Loucy (cell line): ENCODE measurements around the gene ALOX12B.

Source experiments
- H2AFZ ChIP-seq: fragments of 200-600 bp; sonication (generic); 2 replicates; pipeline ENCODE4 v1.6.0; 2016; ENCODE audit warnings: antibody characterized with exemption, mild to moderate bottlenecking, low read length, moderate library complexity
- H3F3A ChIP-seq: fragments of 200-600 bp; 2 replicates; pipeline ENCODE4 v1.6.0; 2016; ENCODE audit warnings: antibody characterized with exemption, low read depth, mild to moderate bottlenecking
- H3K27me3 ChIP-seq: fragments of 200-600 bp; sonication (generic); 2 replicates; pipeline ENCODE4 v1.6.1; 2014; ENCODE audit warnings: low read length, mild to moderate bottlenecking; ENCODE audit not compliant: insufficient read depth, poor library complexity, severe bottlenecking
- H3K36me3 ChIP-seq: fragments of 200-600 bp; sonication (generic); 2 replicates; pipeline ENCODE4 v1.6.1; 2016; ENCODE audit warnings: low read length; ENCODE audit not compliant: insufficient read depth
- H3K4me1 ChIP-seq: fragments of 200-600 bp; sonication (generic); 2 replicates; pipeline ENCODE4 v1.5.1; 2014; ENCODE audit warnings: low read length, mild to moderate bottlenecking; ENCODE audit not compliant: insufficient read depth, poor library complexity, severe bottlenecking
- H3K4me2 ChIP-seq: fragments of 200-600 bp; sonication (generic); 2 replicates; pipeline ENCODE4 v1.6.0; 2014; ENCODE audit warnings: antibody characterized with exemption, low read length, low read depth, mild to moderate bottlenecking; ENCODE audit not compliant: poor library complexity, severe bottlenecking
- H3K4me3 ChIP-seq: fragments of 200-600 bp; sonication (generic); 2 replicates; pipeline ENCODE4 v1.5.1; 2014; ENCODE audit warnings: low read length, mild to moderate bottlenecking, mixed read lengths; ENCODE audit not compliant: poor library complexity, severe bottlenecking
- H3K79me2 ChIP-seq: fragments of 200-600 bp; sonication (generic); 2 replicates; pipeline ENCODE4 v1.6.1; 2014; ENCODE audit warnings: low read length; ENCODE audit not compliant: insufficient read depth
- H3K9ac ChIP-seq: fragments of 200-600 bp; sonication (generic); 2 replicates; pipeline ENCODE4 v1.6.0; 2014; ENCODE audit warnings: mild to moderate bottlenecking, low read depth, low read length, moderate library complexity; ENCODE audit not compliant: poor library complexity, severe bottlenecking
- H3K9me2 ChIP-seq: fragments of 200-600 bp; sonication (generic); replicated peaks from 2 replicates; pipeline ENCODE4 v1.6.1; 2016; ENCODE audit warnings: low read depth, low read length, mixed read lengths
- H3K9me3 ChIP-seq: fragments of 200-600 bp; sonication (generic); 2 replicates; pipeline ENCODE4 v1.6.1; 2014; ENCODE audit warnings: mild to moderate bottlenecking, antibody characterized with exemption, low read length, low read depth; ENCODE audit not compliant: insufficient read depth
- H4K20me1 ChIP-seq: fragments of 200-600 bp; sonication (generic); 2 replicates; pipeline ENCODE4 v1.6.0; 2014; ENCODE audit warnings: antibody characterized with exemption, low read length, mild to moderate bottlenecking; ENCODE audit not compliant: insufficient read depth, poor library complexity, severe bottlenecking
- CTCF ChIP-seq: fragments of 200-600 bp; sonication (generic); conservative IDR thresholded peaks from 2 replicates; pipeline ENCODE4 v1.5.1; 2014; ENCODE audit warnings: mild to moderate bottlenecking, antibody characterized with exemption, low read length
- EZH2phosphoT487 ChIP-seq: fragments of 200-600 bp; IDR thresholded peaks from 2 replicates; pipeline ENCODE4 v1.6.1; 2018; ENCODE audit warnings: antibody characterized with exemption, mild to moderate bottlenecking, moderate library complexity, borderline replicate concordance

Gene ALOX12B

GRCh38 chr17:8074554-8074953 is 13.0 kb downstream of the ALOX12B start:
- no peak overlapping the region for H3K4me2 ChIP-seq
- H3K79me2 ChIP-seq, result no peaks in the 10 kb centered on the region
- H3K9ac ChIP-seq, result no peak overlapping the region
- no peaks in the 10 kb centered on the region for H3K4me1 ChIP-seq
- H3K27me3 ChIP-seq, result peaks cover 7% of the 10 kb centered on the region
- 0 out of 2 replicates have a peak overlapping the region, but pooled peaks have one; percentile 78 for H2AFZ ChIP-seq
- no peak for TF ChIP-seq CTCF
- TF ChIP-seq EZH2phosphoT487, result no peak
- H3K36me3 ChIP-seq, result no peaks in the 10 kb centered on the region
- no peaks in the 10 kb centered on the region for H3F3A ChIP-seq
- H3K9me3 ChIP-seq, result no peaks in the 10 kb centered on the region
- no peak overlapping the region for H3K4me3 ChIP-seq
- no peaks in the 10 kb centered on the region for H4K20me1 ChIP-seq
- no peaks in the 10 kb centered on the region for H3K9me2 ChIP-seq

- H3K79me2 ChIP-seq, result no peaks in the 10 kb centered on the region
- H2AFZ ChIP-seq, result peak overlapping the region; percentile 78
- H3K27me3 ChIP-seq, result peaks cover 7% of the 10 kb centered on the region
- H3K36me3 ChIP-seq, result no peaks in the 10 kb centered on the region
- H3K4me3 ChIP-seq, result no peak overlapping the region
- H3F3A ChIP-seq, result no peaks in the 10 kb centered on the region
- H4K20me1 ChIP-seq, result no peaks in the 10 kb centered on the region
- H3K9me3 ChIP-seq, result no peaks in the 10 kb centered on the region
- no peaks in the 10 kb centered on the region for H3K9me2 ChIP-seq
- H3K9ac ChIP-seq, result no peak overlapping the region
- H3K4me1 ChIP-seq, result no peaks in the 10 kb centered on the region
- TF ChIP-seq CTCF (peak; percentile 85), EZH2phosphoT487 (no peak)
- peak overlapping the region; percentile 39 for H3K4me2 ChIP-seq
Observed at GRCh38 chr17:8073627-8074484, 13.7 kb downstream of the ALOX12B start.

GRCh38 chr17:8072729-8073461 is 14.6 kb downstream of the ALOX12B start:
- H3K79me2 ChIP-seq, result no peaks in the 10 kb centered on the region
- no peaks in the 10 kb centered on the region for H3K36me3 ChIP-seq
- no peak overlapping the region for H3K4me3 ChIP-seq
- H3K9ac ChIP-seq, result no peak overlapping the region
- peak overlapping the region; percentile 47; the same call in 1 of the 2 replicates for H2AFZ ChIP-seq
- no peaks in the 10 kb centered on the region for H4K20me1 ChIP-seq
- TF ChIP-seq EZH2phosphoT487 (no peak), CTCF (no peak)
- H3F3A ChIP-seq, result no peaks in the 10 kb centered on the region
- H3K4me2 ChIP-seq, result no peak overlapping the region
- H3K27me3 ChIP-seq, result peaks cover 7% of the 10 kb centered on the region
- no peaks in the 10 kb centered on the region for H3K9me2 ChIP-seq
- H3K9me3 ChIP-seq, result no peaks in the 10 kb centered on the region
- no peaks in the 10 kb centered on the region for H3K4me1 ChIP-seq
